HG03159 (cell line): ENCODE measurements around the gene PRKG1.
A peak's percentile ranks its signal among the peaks of the same experiment; 100 is the strongest.

ENCODE experiments used
- ATAC-seq: cut with Tn5 transposase; IDR thresholded peaks from one replicate; pipeline ENCODE4 v1.9.1; 2021; ENCODE audit warnings: mild to moderate bottlenecking, moderate library complexity; ENCODE audit not compliant: unreplicated experiment

The PRKG1 gene

DNA sequence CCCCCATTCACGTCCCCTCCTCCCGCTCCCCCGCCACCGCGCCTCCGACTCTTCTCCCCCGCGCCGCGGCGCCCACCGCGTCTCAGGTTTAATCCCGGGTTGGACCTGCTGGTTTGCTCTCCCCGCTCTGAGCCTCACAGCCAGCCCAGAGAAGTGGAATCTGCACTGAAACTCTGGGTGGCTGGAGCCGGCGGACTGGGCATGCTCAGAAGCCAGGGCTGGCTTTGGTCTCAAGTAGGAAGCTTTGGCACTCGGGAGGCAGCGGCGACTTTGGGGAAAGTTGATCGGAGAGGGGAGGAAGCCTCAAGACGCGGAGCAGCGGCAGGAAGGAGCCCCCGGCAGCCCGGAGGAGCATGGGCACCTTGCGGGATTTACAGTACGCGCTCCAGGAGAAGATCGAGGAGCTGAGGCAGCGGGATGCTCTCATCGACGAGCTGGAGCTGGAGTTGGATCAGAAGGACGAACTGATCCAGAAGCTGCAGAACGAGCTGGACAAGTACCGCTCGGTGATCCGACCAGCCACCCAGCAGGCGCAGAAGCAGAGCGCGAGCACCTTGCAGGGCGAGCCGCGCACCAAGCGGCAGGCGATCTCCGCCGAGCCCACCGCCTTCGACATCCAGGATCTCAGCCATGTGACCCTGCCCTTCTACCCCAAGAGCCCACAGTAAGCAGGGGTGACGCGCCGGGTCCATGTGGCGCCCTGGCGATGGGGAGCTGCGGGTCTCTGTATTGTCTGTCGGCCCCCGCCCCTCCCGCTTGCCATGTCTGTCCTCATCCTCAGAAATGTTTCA is at the start of gene PRKG1:
Gene PRKG1 (plus strand): TSS at position 250 of the 791 bp plus-strand sequence.
- ATAC-seq, result peak; percentile 41

DNA sequence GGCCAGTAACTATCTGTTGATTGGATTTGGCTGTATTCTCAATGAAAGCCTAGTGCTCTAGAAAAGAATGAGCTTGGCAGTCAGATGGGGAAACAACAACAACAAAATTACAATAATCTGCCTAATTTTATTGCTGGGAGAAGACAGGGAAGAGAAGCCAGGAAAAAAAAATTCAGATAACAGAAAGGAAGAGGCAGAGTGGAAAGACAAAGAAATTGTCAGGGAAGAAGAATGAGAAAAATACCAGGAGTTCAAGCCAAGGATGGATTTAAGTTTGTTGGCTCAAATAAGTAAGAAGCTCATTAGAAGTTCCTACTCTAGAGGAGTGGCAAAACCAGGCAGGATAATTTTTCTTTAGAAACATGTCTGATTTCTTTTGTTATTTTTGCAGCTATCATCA is 45.9 kb upstream of the PRKG1 start:
- no peak for ATAC-seq

DNA sequence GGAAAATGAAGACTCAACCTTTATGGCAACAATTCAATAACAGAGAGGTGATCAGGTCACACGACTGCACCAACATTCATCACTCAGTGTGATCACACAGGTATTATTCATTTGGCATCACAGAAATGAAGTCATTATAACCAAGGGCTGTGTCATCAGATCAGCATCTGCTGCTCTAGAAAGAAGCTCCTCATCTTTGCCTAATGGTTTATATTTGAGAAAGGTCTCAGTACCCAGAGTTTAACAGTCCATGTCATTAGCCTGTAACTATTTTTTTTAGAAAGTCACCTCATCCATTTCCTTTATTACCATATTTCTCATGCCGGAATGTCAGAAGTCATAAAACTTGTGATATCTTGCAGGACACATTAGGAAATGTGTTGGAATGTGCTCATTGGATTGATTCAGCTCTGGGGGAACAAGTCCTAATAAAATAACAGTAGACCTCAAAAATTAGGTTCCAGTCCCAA is 45.1 kb upstream of the PRKG1 start:
- no peak for ATAC-seq

DNA sequence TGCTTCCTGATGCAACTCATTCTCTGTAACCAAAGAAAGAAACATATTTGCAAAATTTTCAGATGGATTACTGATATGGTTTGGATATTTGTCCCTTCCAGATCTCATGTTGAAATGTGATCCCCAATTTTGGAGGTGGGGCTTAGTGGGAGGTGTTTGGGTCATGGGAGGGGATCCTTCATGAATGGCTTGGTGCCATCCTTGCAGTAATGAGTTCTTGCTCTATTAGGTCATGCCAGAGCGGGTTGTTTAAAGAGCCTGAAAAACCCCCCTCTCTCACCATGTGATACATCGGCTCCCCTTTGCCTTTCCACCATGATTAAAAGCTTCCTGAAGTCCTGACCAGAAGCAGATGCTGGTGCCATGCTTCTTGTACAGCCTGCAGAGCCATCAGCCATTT is 43.8 kb upstream of the PRKG1 start:
- no peak for ATAC-seq

DNA sequence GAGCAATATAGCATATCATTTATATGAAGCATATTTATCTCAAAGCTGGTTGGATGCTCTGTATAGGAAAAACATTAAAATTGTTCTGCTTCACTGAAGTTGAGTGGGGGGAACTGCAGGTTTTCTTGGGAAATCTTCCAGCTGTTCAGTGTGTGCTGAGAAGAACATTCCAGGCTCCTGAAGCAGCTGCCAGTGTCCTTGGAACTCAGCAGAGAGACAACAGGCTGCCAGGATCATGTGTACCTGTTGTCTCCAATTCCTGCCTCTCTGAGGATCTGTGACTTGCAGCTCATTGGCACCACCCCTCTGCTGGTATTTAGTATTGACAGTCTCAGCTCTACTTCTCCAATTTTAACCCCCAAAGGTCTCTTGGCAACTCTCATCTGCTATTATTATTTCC is 42.3 kb upstream of the PRKG1 start:
- ATAC-seq, result no peak

DNA sequence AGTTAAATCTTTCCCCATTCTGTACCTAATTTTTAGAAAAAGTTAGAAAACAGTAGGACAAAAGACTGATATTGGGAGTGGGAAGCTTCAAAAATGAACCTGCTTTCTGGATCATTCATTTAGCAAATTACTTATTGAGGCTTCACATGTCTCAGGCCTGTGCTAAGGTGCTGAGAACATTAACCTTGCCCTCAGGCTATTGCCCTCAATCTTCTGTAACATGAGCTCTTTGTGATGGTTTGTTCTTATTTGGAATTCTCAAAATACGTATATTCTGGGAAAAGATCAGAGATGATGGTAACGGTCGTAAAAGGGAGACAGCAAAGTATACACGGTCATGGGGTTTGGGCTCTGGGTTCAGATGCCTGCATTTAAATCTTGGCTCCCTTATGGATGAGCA is 39.5 kb upstream of the PRKG1 start:
- ATAC-seq, result no peak

DNA sequence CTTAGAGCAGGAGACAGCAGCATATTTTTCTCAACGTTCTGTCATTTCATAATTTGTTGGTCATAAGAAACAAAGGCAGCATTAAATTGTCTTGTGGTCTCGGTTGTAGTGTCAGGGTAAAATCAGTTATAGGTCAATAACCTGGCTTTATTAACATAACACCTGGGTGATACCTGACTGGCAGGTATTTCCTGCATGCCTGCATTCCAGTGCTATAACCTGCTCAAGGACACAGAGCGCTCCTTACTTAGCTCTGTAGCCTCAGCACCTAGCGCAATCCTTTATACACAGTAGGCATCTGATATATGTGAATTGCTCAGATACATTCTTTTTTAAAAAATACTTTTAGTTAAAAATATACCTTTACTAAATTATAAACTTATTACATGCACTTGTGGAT is 38.9 kb upstream of the PRKG1 start:
- no peak for ATAC-seq

DNA sequence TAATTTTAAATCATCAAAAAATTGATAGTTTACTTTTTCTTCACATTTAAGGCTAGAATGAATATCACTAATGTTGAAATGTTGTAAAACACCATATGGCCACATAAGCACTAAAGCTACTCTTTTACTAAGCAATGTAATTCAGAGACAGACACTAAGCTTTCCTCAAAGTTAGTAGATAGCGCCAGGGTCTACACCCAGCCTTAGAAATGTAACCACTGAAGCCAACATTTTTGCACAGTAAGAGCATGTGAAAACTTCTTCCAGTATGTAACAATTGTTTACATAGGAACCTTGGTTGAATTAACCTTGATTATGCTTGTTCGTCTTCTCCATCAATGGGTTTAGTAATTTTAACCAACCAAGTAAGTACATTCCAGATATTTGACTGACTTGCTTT is 28.4 kb upstream of the PRKG1 start:
- ATAC-seq, result no peak

DNA sequence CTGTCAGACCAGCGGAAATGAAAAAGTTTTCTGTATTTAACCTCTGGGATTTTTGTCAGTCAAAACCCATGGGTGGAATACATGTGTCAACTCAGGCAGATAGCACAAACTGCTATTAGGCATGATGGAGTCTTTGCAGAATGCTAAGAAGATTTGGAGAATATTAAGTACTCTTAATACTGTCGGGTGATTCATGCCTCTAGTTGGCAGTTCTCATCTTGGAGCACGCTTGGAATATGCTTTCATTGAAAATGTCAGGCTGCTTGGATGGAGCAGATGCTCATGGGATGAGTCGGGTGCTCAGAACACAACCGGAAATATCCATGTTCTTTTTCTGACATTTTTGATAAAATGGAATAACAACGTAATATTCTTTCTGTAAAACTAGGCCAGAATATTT is 27.6 kb upstream of the PRKG1 start:
- no peak for ATAC-seq

DNA sequence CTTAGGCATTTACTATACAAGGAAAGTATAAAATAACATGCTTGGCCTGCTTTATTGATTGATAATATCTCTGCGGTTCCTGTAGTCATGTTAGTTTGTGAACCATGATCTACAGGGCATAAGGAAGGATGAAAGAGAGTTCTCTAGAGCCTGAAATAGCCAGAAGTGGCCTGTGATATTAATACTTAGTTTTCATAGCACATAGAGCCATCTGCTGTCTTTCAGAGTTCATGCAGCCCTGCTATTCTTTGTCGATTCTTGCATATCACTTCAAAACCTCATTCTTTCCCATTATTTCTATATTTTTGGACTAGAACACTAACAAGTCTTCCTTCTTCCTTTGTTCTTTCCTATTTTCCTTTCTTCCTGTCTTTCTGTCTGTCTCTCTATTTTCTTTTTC is 26.4 kb upstream of the PRKG1 start:
- no peak for ATAC-seq

DNA sequence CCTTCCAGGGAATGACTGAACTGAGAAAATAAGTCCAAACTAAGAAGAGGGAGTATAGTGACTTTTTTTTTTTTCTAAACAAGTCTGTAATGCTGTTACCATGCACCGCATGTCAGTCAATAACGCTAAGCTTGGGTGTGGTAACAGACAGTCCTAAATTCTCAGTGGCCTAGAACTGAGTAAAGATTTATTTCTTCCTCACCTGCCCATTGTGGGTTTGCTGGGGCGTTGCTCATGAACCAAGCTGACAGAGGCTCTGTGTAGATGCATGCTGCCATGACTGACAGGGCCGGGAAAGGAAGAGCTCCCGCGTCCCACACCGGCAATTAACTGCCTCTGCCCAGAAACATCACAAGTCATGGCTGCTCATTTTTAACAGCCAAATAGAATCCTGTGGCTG is 25.5 kb upstream of the PRKG1 start:
- no peak for ATAC-seq

DNA sequence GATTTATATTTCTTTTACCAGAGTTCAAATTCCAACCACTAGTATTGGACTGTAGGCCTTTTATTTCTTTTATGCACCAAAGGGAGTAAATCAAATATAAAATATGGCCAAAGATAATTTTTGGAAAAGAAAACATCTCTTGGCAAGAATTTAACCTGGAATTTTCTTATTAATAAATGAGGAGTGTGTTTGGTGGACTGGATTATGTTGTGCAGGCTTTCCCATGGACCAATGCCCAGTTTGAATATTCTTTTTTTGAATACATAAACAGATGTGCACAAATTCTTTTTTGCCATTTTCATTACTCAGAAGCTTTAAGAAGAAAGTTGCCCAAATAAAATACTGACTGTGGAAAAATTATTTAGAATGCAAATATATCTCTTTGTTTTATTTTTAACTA is 22.1 kb upstream of the PRKG1 start:
- ATAC-seq, result no peak

DNA sequence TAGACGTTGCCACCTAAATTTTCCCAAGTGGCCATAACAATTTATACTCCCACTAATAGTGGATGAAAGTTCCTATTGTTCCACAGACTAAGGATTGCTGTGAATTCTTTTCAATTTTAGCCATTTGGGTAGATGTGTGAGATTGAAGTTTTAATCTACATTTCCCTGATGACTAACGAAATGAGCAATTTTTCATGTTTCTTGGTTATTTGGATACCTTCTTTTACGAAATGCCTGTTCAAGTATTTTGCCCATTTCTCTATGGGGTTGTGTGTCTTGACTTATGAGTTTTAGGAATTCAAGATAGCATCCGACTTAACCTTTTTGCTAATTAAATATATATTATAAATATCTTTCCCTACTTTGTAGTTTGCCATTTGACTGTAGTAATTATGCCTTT is 16.4 kb upstream of the PRKG1 start:
- ATAC-seq, result no peak

DNA sequence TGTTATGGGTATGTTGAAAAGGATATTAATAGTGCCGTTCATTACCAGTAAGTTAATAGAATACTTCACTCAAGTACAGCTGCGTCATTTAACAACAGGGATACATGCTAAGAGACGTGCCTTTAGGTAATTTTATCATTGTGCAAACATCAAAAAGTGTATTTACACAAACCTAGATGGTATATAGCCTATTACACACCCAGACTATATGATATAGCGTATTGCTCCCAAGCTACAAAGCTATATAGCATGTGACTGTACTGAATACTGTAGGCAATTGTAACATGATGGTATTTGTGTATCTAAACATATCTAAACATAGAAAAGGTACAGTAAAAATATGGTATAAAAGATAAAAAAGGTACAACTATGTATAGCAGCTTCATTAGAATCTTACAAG is 11.1 kb upstream of the PRKG1 start:
- no peak for ATAC-seq

DNA sequence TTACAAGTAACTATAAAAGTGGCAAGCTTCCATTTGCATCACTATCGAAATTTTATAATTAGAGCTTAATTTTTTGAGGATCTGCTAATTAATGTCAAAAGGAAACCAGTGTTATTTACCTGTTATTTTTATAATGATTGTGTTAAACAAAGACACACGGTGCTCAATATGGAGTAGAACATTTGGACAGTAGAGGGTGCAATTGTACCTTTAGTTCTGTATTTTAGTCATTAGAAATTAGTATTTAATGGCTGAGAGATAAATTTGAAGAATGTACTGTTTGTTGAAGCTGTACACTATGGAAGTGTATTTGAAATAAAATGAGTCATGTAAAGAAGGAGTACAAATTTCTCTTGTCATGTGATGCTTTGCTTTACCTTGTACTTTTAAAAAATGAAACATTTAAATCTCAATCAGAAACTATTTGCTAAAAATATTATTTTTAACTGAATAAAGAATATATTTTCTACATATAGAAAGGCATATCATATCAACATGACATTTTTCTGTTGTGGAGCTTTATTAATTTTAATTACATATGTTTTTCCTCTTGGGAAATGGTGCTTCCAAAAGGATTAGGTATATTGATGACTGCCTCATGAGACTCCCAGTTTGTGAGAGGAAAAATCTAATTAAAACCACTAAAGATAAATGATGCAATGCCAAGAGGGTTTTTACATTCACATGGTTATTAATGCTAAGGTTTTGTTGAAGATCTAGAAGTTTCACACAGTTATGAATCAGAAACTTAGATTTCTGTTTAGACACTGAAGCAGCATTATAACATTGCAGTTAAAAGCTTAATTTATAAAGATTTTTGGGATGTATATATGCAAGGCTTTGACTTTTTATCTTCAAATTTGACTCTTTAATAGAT is 10.4 kb upstream of the PRKG1 start:
- ATAC-seq, result peak; percentile 56

DNA sequence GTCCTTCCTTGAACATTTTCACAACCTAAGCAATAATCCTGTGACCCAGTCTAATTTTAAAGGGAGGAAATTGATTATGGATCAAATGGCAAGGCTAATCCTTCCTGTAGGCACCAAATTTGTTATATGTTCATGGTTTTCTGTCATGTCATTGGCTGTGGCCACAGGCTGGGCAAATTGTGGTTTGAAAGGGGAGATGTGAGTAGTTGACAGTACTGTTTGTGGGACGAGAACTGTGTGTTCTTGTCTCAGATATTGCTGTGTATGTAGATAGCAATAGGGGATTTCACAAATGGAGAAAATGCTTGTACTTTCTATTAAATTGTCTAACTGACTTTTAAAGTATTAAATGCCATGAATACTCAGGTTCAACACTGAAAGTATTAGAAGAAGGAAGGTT is 8.1 kb upstream of the PRKG1 start:
- no peak for ATAC-seq

DNA sequence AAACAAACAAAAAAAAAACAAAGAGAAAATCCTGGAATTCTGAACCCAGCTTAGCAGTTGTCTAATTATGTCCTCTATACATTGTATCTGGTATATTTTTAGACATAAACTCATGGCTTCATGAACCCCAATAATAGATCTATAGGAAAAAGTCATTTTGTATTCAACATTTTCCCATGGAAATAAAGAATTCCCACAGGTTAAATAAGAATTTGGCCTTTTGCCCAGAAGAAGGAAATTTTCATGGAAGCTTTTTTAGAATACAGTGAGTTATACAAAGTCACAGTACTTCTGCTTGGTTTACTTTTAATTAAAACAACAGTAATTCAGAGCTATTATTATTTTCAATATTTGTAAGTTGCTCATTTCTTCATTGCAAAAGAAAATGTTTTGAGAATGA is 2.1 kb upstream of the PRKG1 start:
- ATAC-seq, result no peak

DNA sequence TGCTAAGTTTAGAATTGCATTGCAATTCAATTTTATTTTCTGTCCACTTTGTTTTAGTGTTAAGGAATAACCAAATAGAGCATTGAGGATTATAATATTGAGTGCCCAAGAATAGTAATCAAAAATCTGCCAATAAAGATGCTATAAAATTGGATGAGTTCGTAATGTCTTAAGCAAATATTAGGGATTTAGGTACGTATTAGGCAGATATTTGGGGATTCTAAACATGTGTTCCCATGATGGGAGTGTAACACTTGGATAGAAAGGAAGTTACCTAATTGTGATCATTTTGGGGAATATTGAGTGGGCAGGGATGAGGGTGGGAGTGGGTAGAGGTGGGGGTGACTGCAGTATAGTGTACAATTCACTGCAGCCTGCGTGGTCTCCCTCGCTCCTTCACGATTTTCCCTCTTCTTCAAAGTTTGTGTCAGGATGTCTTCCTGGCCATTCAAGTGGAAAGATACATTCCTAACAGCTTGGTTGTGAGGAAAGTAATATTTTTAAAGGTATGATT is 1.3 kb upstream of the PRKG1 start:
- ATAC-seq, result no peak

DNA sequence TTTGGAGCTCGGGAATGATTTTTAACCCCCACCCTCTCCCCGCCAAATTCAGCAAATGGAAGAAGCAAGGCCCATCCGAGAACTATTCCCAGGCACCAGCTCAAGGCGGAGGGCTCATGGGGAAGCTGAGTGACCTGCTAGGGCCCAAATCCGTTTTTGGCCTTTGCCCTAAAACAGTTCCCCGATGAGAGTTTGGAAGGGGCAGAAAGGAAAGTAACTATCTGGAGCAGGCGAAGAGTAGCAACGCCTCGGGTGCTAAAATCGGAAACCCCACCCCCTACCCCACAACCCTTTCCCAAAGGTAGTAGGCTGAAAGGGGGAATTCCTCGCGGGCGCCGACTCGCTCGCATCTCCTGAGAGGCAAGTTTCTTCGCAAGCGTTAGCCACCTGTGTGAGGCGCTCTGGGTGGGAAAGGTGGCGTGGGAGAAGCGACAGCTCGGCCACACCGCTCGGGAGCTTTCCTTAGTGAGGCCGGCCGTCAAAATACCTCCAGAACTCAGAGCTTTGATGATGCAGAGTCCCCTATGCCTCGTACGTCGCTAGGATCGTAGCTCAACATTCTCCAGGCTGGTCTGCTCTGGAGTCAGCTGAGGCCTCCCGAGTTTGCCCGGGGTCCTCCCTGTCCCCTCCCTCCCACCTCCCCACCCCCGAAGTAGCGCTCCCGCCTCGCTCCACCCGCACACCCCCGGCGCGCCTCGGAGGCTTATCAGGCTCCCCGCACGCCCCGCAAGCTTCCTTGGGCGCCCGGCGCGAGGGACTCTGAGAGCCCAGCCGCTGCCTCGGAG is 642 bp upstream of the PRKG1 start:
- peak; percentile 26 for ATAC-seq

DNA sequence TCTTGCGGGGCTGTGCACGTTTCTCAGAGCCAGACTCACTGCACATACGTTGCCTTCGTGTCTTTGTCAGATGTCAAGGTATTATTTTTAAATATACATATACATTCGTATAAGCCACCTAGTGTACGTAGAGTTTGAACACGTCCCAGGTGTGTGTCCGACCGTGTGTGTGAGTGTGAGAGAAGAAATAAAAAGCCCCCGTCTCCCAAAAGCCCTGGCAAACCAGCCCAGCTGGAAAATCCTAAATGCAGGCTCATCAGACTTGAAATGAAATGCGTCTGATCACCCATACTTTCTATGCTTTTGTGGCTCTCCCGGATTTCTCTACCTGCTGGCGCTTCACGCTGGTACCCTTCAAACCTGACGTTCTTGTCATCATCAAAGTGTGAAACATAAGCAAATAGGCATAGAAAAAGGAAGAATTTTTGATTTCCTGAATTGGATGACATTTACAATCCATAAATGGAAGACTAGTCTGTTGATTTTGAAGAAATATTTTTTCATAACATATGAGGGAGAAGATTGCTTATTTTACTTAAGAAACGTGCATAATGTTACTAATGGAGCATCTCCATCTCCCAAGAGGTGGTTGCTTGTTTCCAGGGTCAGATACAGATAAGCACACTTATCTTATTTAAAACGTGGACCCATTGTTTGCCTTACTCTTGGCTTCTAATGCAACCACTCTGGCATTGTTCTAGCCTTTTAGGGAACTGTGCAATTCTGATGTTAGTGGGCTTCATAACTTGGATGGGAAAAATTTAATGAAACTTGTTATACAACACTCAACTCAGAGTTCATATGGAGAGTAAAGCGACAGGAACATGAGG is 971 bp downstream of the PRKG1 start:
- no peak for ATAC-seq
